HG02852 (cell line): ENCODE measurements around the gene YIPF4.
"Not testable (repeated sequence)": the region's sequence is repeated elsewhere in the genome, so short reads cannot be mapped to it uniquely, and the experiment has no call there.

Experiments used
- ATAC-seq: cut with Tn5 transposase; IDR thresholded peaks from one replicate; pipeline ENCODE4 v1.9.1; 2021; ENCODE audit warnings: mild to moderate bottlenecking, moderate library complexity; ENCODE audit not compliant: unreplicated experiment

YIPF4 gene

GRCh38 chr2:32284321-32284720 is 6.6 kb downstream of the YIPF4 start:
- ATAC-seq = no peak

- no peak for ATAC-seq
Measured at GRCh38 chr2:32289165-32289999, 11.7 kb downstream of the YIPF4 start.

DNA sequence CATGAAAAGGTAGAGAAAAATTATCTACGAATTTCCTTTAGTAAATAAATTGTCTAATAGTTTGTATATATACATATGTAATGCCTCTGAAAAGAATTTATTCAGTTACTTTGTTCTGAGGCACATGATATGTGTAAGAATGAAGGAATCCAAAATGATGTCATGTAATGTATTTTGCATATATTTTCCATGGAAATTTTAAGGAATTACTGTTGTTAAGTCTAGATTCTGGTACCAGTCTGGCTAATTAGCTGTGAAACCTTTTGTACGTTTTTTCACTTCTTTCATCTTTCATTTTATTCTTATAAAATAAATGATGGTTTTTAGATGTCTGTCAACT is 12.3 kb downstream of the YIPF4 start:
- no peak for ATAC-seq

DNA sequence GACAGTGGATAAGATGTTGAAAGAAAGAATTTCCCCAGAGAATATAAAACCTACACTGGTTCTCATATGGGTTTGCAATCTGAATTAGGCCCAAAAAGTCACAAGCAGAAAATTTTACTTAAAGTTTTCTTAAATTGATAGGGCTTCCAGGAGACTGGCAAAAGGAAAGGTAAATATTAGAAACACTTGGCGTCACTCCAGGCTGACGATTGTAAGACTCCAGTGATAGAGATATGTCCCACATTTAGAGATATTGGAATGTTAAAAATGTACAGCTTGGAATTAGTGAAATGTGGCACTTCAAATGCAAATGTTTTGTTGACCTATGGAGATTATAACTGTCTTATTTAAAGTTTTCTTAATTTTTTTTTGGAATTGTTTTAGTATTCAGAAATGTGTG is 14.0 kb downstream of the YIPF4 start:
- no peak for ATAC-seq

DNA sequence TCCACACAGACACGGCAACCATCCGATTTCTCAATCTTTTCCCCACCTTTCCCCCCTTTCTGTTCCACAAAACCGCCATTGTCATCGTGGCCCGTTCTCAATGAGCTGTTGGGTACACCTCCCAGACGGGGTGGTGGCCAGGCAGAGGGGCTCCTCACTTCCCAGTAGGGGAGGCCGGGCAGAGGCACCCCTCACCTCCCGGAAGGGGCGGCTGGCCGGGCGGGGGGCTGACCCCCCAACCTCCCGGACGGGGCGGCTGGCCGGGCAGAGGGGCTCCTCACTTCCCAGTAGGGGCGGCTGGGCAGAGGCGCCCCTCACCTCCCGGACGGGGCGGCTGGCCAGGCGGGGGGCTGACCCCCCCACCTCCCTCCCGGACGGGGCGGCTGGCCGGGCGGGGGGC is 15.8 kb downstream of the YIPF4 start:
- not testable (repeated sequence) for ATAC-seq

GRCh38 chr2:32293966-32294562 is 16.4 kb downstream of the YIPF4 start:
- ATAC-seq = not testable (repeated sequence)

DNA sequence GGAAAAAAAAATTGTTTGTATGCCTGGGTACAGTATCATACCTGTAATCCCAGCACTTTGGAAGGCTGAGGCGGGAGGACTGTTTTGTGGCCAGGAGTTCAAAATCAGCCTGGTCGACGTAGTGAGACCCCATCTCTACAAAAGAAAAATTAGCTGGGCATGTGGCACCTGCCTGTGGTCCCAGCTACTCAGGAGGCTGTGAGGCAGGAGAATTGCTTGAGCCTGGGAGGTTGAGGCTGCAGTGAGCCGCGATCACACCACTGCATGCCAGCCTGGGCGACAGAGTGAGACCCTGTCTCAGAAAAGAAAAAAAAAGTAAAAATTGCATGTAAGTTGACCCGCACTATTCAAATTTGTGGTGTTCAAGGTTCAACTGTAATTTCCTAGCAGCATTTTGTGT is 32.9 kb downstream of the YIPF4 start:
- no peak for ATAC-seq

DNA sequence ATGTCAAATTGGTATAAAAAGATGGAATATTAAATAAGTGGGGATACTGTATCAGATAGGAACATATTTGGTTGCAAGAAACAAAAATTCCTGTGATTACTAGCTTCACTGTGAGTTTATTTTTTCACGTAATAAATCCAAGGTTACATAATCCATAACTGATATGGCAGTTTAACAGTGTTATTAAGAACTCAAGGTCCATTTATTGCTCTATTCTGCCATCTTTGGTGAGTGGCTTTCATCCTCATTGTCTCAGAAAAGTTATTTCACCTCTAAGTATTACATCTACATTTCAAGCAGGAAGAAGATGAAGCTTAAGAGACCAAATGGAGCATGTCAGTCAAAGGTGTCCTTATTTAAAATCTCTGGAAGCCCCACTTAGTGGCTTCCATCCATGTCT is 37.2 kb downstream of the YIPF4 start:
- no peak for ATAC-seq

GRCh38 chr2:32328679-32329078 is 51.0 kb downstream of the YIPF4 start:
- ATAC-seq = not testable (repeated sequence)

- ATAC-seq = not testable (repeated sequence)
Measured at GRCh38 chr2:32329180-32329980, 51.7 kb downstream of the YIPF4 start.

GRCh38 chr2:32330136-32330535 is 52.4 kb downstream of the YIPF4 start:
- ATAC-seq = no peak

DNA sequence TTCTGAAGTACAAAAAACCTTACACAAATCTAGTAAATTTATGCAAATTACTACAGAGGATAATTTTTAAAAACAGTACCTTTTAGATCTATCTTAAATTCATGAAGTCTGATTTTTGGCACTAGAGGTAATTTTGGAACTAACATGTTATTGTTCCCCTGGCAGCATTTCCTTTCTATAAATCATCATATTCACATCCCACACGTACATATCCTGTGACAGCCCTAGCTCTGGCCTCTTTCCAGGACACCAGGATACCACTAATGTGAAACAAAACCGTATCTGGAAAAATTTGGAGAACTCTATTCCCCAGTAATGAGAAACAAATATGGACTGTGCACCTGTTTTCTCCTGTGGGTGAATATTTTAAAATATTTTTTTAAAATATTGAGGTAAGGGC is 65.1 kb downstream of the YIPF4 start:
- ATAC-seq = no peak

DNA sequence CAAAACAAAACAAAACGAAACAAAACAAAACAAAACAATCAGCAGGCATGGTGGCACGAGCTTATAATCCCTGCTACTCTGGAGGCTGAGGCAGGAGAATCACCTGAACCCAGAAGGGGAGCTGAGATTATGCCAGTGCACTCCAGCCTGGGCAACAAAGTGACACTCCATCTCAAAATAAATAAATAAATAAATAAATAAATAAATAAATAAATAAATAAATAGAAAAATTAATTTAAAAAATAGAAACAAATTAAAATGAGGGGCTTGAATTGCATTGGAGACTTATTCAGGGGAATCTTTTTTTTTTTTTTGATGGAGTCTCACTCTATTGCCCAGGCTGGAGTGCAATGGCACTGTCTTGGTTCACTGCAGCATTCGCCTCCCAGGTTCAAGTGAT is 73.1 kb downstream of the YIPF4 start:
- not testable (repeated sequence) for ATAC-seq

- ATAC-seq = no peak
Measured at GRCh38 chr2:32355976-32356680, 78.4 kb downstream of the YIPF4 start.

GRCh38 chr2:32356681-32357317 is 79.1 kb downstream of the YIPF4 start, which contains the start of gene BIRC6:
BIRC6 (plus strand) TSS chr2:32357023; CDS start chr2:32357162, 139 bp downstream.
- peak; percentile 85 for ATAC-seq

DNA sequence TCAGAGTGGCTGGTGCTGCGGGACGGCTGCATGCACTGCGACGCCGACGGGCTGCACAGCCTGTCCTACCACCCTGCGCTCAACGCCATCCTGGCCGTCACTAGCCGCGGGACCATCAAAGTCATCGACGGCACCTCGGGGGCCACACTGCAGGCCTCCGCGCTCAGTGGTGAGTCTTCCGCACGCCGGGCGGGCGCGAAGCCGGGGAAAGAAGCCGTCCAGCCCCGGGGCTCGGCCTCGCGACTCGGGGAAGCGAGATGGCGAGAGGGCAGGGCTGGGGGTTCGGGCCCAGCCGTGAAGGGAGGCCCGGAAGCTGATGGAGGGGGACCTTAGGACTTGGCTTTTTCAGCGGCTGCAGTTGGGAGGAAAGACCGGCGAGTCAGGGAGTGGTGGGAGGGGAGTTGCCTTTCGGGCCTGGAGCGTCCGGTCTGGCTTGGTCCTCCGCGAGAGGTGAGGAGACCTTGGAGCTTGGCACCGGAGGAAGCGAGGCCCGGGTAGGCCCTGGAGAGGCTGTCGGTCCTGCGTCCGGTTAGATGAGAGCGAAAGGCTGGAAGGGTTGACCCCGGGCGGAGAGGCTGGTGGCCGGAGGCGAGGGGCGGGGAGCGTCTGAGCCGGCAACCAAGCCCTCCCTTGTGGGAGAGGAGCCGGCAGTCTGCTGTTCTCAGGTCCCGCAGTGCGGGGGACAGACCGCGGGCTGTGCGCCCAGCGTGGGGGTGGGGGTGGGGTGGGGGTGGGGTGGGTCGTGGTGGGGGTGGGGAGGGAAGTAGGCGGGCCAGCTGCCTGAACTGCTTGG is 79.8 kb downstream of the YIPF4 start:
- ATAC-seq = peak; percentile 12

DNA sequence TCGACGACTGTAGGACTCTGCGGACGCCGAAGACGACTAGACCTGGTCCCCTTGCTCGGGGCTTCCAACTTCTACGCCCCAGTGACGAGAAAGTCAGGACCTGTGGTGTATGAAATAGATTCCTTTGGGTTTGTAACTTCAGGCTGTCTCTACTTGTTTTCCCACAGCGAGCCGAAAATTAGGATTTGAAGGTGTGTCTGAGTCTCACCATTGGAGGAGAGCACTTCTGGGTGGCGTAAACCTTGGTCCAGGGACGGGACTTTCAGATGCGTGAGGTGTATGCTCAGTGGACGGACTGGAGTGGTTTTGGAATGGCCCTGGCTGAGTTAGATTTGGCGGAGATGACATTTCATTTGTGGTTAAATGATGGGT is 80.4 kb downstream of the YIPF4 start:
- no peak for ATAC-seq

GRCh38 chr2:32360416-32360815 is 82.7 kb downstream of the YIPF4 start:
- ATAC-seq = peak; percentile 14

- ATAC-seq = not testable (repeated sequence)
Measured at GRCh38 chr2:32362997-32363396, 85.3 kb downstream of the YIPF4 start.

- no peak for ATAC-seq
Measured at GRCh38 chr2:32363597-32363996, 85.9 kb downstream of the YIPF4 start.
